HG03159 (cell line): Measurements from ENCODE around the gene PLA2G4E.

Source experiments
- ATAC-seq: cut with Tn5 transposase; IDR thresholded peaks from one replicate; pipeline ENCODE4 v1.9.1; 2021; ENCODE audit warnings: mild to moderate bottlenecking, moderate library complexity; ENCODE audit not compliant: unreplicated experiment

Gene PLA2G4E

DNA sequence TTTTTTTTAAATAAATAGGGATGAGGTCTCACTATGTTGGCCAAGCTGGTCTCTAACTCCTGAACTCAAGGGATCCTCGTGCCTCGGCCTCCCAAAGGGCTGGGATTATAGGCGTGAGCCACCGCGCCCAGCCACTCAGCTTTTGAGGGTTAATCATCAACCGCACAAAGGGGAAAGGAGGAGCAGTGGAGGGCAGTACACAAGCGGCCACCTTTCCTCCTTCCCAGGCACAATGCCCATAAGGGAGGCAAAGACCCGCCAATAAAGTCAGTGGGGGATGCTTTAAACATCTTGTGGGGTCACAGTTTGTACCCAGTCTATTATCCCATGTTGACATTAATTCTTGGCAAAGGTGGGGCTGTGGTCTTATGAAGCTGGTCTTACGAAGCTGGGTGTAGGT is 80.9 kb downstream of the PLA2G4E start:
- no peak for ATAC-seq

GRCh38 chr15:41937568-41937923 is 83.3 kb downstream of the PLA2G4E start:
- ATAC-seq = no peak

DNA sequence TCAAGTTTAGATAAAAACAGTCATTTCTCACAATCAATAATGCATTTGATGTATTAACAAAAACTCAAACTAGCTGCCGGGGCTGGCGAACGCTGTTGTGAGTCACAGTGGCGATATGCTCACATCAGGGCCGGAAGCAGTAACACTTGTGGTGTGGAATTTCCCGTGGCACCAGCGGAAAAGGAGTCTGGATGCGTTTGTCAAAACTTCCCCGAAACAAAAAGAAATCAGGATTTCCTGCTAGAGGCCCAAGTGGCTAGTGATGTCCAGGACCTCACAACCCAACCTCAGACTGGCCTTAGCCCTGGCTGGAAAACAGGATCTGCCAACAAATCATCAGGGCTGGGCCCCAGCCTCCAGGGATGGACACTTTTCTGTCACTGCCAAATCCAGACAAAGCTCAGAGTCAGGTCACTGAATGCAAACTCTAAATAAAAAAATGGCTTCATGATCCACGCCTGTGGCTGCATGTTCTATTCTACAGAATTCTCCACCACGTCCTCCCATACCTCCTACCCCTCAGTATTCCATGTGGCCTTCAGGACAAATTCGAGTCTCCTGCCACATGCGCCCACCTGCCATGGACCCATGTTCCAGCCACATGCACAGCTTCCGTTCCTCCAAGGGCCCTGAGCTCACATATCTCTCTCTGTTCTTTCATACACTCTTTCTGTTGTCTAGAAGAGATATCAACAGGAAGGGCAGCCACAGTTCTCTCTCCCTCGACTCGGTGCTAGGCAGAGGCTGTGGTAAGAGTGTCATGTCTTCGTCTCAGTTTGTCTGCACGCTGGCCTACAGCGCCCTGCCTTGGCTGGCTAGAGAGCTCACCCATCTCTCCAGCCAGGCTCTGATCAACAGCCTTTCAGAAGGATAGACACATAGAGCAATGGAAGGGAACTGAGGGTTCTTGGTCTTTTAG is 83.9 kb downstream of the PLA2G4E start:
- ATAC-seq = no peak

DNA sequence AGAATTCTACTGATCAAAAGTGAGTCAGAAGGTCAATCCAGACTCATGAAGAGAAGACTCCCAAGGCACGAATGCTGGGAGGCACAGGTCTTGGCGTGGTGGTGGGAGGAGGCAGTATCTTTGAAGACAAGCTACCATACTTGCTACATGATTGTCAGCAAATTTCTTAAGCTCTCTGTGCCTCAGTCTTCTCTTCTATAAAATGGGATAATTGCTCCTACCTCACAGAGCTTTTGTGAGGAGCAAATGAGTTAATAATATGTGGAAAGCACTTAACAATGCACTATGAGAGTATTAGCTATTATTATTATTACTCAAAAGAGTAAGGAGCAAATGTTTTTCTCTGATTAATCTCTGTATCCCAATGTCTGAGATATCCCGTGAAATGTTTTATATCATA is 84.7 kb downstream of the PLA2G4E start:
- ATAC-seq = no peak

GRCh38 chr15:41935566-41936020 is 85.2 kb downstream of the PLA2G4E start:
- no peak for ATAC-seq

- ATAC-seq = no peak
Measured at GRCh38 chr15:41934843-41935242, 86.0 kb downstream of the PLA2G4E start.

DNA sequence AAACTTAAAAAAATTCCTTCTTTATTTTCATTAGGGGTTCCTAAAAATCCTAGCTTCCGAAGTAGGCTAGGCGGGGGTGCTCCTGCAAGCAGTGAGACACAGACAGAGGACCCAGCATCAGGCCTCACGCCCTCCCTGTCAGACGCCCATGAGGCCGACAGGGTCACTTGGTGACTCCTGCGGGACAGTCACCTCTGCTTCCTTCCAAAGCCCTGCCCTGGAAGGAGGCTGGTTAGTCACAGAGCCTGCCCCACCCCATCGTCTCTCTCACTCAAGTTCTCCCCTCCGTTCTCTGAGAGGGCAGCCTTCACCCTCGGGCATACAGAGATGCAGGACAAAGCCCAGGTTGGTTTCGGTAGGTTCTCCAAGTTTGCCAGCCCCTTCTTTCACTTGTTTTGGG is 87.1 kb downstream of the PLA2G4E start:
- ATAC-seq = no peak

GRCh38 chr15:41933326-41933725 is 87.5 kb downstream of the PLA2G4E start:
- ATAC-seq = no peak

DNA sequence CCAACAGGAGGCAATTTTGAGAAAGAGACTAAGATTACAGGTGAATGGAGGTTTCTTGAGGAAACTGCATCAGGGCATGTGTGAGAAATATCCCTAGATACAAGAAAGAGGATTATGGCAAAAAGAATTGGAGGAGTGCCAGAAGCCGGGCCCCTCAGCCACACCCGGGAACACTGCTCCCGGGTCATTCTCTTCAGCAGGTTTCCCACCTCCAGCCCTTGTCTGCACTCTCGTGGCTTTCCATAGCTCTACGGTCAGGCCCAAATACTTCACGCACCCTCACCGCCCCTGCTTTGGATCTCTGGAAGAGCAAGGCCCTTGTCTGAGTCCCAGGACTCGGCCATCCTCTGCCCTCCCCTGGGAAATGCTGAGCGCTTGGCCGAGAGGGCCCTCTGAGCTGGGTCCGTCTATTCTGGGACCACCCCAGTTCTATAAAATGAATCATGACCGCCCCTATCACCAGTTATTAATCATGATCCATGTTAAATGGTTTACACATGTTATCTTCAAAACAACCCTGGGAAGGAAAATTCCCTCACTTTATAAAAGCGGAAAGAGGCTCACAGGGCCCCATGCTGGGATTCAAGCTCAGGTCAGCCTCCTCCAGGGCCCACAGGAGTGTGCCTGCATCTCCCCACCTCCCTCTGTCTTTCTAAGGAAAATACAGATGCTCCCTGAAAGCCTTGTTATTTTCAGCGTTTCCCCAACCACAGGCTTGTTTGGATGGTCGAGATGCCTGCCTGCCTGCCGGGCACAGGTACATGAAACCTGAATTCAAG is 88.1 kb downstream of the PLA2G4E start:
- ATAC-seq = no peak

GRCh38 chr15:41932101-41932500 is 88.7 kb downstream of the PLA2G4E start:
- no peak for ATAC-seq
